Loucy (cell line): ENCODE data around the gene SGPP1.
A peak's percentile ranks its signal among the peaks of the same experiment; 100 is the strongest.
"Not testable (repeated sequence)": the region's sequence is repeated elsewhere in the genome, so short reads cannot be mapped to it uniquely, and the experiment has no call there.

ENCODE experiments used
- H2AFZ ChIP-seq: fragments of 200-600 bp; sonication (generic); 2 replicates; pipeline ENCODE4 v1.6.0; 2016; ENCODE audit warnings: antibody characterized with exemption, mild to moderate bottlenecking, low read length, moderate library complexity
- H3F3A ChIP-seq: fragments of 200-600 bp; 2 replicates; pipeline ENCODE4 v1.6.0; 2016; ENCODE audit warnings: antibody characterized with exemption, low read depth, mild to moderate bottlenecking
- H3K27me3 ChIP-seq: fragments of 200-600 bp; sonication (generic); 2 replicates; pipeline ENCODE4 v1.6.1; 2014; ENCODE audit warnings: low read length, mild to moderate bottlenecking; ENCODE audit not compliant: insufficient read depth, poor library complexity, severe bottlenecking
- H3K36me3 ChIP-seq: fragments of 200-600 bp; sonication (generic); 2 replicates; pipeline ENCODE4 v1.6.1; 2016; ENCODE audit warnings: low read length; ENCODE audit not compliant: insufficient read depth
- H3K4me1 ChIP-seq: fragments of 200-600 bp; sonication (generic); 2 replicates; pipeline ENCODE4 v1.5.1; 2014; ENCODE audit warnings: low read length, mild to moderate bottlenecking; ENCODE audit not compliant: insufficient read depth, poor library complexity, severe bottlenecking
- H3K4me2 ChIP-seq: fragments of 200-600 bp; sonication (generic); 2 replicates; pipeline ENCODE4 v1.6.0; 2014; ENCODE audit warnings: antibody characterized with exemption, low read length, low read depth, mild to moderate bottlenecking; ENCODE audit not compliant: poor library complexity, severe bottlenecking
- H3K4me3 ChIP-seq: fragments of 200-600 bp; sonication (generic); 2 replicates; pipeline ENCODE4 v1.5.1; 2014; ENCODE audit warnings: low read length, mild to moderate bottlenecking, mixed read lengths; ENCODE audit not compliant: poor library complexity, severe bottlenecking
- H3K79me2 ChIP-seq: fragments of 200-600 bp; sonication (generic); 2 replicates; pipeline ENCODE4 v1.6.1; 2014; ENCODE audit warnings: low read length; ENCODE audit not compliant: insufficient read depth
- H3K9ac ChIP-seq: fragments of 200-600 bp; sonication (generic); 2 replicates; pipeline ENCODE4 v1.6.0; 2014; ENCODE audit warnings: mild to moderate bottlenecking, low read depth, low read length, moderate library complexity; ENCODE audit not compliant: poor library complexity, severe bottlenecking
- H3K9me2 ChIP-seq: fragments of 200-600 bp; sonication (generic); replicated peaks from 2 replicates; pipeline ENCODE4 v1.6.1; 2016; ENCODE audit warnings: low read depth, low read length, mixed read lengths
- H3K9me3 ChIP-seq: fragments of 200-600 bp; sonication (generic); 2 replicates; pipeline ENCODE4 v1.6.1; 2014; ENCODE audit warnings: mild to moderate bottlenecking, antibody characterized with exemption, low read length, low read depth; ENCODE audit not compliant: insufficient read depth
- H4K20me1 ChIP-seq: fragments of 200-600 bp; sonication (generic); 2 replicates; pipeline ENCODE4 v1.6.0; 2014; ENCODE audit warnings: antibody characterized with exemption, low read length, mild to moderate bottlenecking; ENCODE audit not compliant: insufficient read depth, poor library complexity, severe bottlenecking
- TF ChIP-seq, protein P1 (sequence below): fragments of 200-600 bp; sonication (generic); conservative IDR thresholded peaks from 2 replicates; pipeline ENCODE4 v1.5.1; 2014; ENCODE audit warnings: mild to moderate bottlenecking, antibody characterized with exemption, low read length

SGPP1 gene

DNA sequence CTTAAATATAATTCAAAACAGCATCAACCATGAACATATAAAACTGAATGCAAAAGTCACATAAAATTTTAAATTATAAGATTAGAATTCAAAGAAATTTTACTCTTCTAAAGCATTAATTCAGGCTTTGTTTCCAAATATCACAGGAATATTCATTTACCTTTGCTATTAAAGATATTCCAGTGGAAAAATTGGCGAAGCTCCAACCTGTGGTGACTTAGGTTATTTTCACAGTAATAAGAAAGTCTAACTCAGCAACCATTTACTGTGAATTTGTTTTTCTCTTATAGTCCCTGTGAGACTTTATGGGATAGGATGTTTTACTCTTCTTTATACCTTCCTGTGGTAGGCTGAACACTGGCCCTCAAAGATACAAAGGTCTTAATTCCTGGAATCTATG is 89.4 kb downstream of the SGPP1 start:
- TF ChIP-seq, protein P1, sequence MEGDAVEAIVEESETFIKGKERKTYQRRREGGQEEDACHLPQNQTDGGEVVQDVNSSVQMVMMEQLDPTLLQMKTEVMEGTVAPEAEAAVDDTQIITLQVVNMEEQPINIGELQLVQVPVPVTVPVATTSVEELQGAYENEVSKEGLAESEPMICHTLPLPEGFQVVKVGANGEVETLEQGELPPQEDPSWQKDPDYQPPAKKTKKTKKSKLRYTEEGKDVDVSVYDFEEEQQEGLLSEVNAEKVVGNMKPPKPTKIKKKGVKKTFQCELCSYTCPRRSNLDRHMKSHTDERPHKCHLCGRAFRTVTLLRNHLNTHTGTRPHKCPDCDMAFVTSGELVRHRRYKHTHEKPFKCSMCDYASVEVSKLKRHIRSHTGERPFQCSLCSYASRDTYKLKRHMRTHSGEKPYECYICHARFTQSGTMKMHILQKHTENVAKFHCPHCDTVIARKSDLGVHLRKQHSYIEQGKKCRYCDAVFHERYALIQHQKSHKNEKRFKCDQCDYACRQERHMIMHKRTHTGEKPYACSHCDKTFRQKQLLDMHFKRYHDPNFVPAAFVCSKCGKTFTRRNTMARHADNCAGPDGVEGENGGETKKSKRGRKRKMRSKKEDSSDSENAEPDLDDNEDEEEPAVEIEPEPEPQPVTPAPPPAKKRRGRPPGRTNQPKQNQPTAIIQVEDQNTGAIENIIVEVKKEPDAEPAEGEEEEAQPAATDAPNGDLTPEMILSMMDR = no peak
- Histone ChIP-seq H3K4me1 (peaks cover 35% of the 10 kb centered on the region), H3K27me3 (no peaks in the 10 kb centered on the region), H3K4me3 (peak overlapping the region; percentile 75), H4K20me1 (peaks cover 9% of the 10 kb centered on the region), H3K4me2 (peak overlapping the region; percentile 68), H3K9ac (peak overlapping the region; percentile 77), H3K79me2 (peaks cover 72% of the 10 kb centered on the region), H3F3A (peaks cover 7% of the 10 kb centered on the region; the same call in 1 of the 2 replicates), H3K36me3 (no peaks in the 10 kb centered on the region), H3K9me3 (no peaks in the 10 kb centered on the region), H3K9me2 (no peaks in the 10 kb centered on the region), H2AFZ (no peak overlapping the region)

DNA sequence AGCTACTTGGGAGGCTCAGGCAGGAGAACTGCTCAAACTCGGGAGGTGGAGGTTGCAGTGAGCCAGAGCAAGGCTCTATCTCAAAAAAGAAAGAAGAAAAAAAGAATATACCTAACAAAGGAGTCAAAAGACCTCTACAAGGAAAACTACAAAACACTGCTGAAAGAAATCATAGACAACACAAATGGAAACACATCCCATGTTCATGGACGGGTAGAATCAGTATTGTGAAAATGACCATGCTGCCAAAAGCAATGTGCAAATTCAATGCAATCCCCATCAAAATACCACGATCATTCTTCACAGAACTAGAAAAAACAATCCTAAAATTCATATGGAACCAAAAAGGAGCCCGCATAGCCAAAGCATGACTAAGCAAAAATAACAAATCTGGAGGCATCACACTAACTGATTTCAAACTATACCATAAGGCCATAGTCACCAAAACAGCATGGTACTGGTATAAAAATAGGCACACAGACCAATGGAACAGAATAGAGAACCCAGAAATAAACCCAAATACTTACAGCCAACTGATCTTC is 91.7 kb downstream of the SGPP1 start:
- H3K9me3 ChIP-seq, H3K4me3 ChIP-seq, H2AFZ ChIP-seq, H3K9me2 ChIP-seq, H3F3A ChIP-seq, H3K9ac ChIP-seq, H3K4me2 ChIP-seq, H3K36me3 ChIP-seq, H3K27me3 ChIP-seq: not testable (repeated sequence)
- Histone ChIP-seq H3K4me1 (peaks cover 27% of the 10 kb centered on the region), H4K20me1 (peaks cover 18% of the 10 kb centered on the region), H3K79me2 (peaks cover 79% of the 10 kb centered on the region)
